Loucy (cell line): ENCODE data around the gene CAMK1.

Experiments
- CTCF ChIP-seq: fragments of 200-600 bp; sonication (generic); conservative IDR thresholded peaks from 2 replicates; pipeline ENCODE4 v1.5.1; 2014; ENCODE audit warnings: mild to moderate bottlenecking, antibody characterized with exemption, low read length
- EZH2phosphoT487 ChIP-seq: fragments of 200-600 bp; IDR thresholded peaks from 2 replicates; pipeline ENCODE4 v1.6.1; 2018; ENCODE audit warnings: antibody characterized with exemption, mild to moderate bottlenecking, moderate library complexity, borderline replicate concordance

- TF ChIP-seq CTCF (no peak), EZH2phosphoT487 (no peak)
These were observed 11.2 kb upstream of the CAMK1 start for GRCh38 chr3:9780910-9781309.
